A673 (cell line): Measurements from ENCODE around the gene MAP7D3.

Experiments
- EZH2 ChIP-seq: fragments of 200-600 bp; sonication (generic); IDR thresholded peaks from 2 replicates; pipeline ENCODE4 v1.6.1; 2017; ENCODE audit warnings: borderline replicate concordance, low read depth, mild to moderate bottlenecking, mixed read lengths, antibody characterized with exemption, low read length; ENCODE audit not compliant: poor library complexity, severe bottlenecking
- TF ChIP-seq, protein P1 (sequence below): fragments of 300-800, 200-600 bp; sonication (generic); conservative IDR thresholded peaks from 2 replicates; pipeline ENCODE4 v1.5.1; 2017; ENCODE audit warnings: low read depth, mild to moderate bottlenecking, antibody characterized with exemption, low read length, moderate library complexity, mixed read lengths

DNA sequence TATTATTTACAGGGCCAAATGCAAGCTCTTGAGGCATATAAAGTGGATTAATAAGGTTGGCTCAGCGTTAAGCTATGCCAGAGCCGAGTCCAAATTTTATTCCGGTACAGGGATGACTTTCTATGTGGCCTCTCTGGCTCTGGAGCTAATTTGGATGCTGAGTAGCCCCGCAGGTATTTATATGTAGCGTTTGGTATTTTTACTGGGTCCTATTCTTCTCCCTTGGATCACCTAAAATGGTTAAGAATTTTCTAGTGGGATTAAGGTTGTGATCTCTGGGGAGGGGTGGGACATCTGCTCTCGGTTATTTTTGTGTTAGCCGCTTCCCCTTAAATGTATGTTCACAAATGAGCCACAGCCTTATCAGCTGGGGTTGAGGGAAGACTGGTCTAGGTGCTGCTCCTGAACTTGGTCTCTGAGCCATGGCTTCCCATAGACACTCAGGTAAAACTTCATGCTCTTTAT is 54.5 kb downstream of the MAP7D3 start:
- TF ChIP-seq, protein P1, sequence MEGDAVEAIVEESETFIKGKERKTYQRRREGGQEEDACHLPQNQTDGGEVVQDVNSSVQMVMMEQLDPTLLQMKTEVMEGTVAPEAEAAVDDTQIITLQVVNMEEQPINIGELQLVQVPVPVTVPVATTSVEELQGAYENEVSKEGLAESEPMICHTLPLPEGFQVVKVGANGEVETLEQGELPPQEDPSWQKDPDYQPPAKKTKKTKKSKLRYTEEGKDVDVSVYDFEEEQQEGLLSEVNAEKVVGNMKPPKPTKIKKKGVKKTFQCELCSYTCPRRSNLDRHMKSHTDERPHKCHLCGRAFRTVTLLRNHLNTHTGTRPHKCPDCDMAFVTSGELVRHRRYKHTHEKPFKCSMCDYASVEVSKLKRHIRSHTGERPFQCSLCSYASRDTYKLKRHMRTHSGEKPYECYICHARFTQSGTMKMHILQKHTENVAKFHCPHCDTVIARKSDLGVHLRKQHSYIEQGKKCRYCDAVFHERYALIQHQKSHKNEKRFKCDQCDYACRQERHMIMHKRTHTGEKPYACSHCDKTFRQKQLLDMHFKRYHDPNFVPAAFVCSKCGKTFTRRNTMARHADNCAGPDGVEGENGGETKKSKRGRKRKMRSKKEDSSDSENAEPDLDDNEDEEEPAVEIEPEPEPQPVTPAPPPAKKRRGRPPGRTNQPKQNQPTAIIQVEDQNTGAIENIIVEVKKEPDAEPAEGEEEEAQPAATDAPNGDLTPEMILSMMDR, result no peak
- TF ChIP-seq EZH2, result no peak
